ENCODE results near the gene ARMCX6.
"Not testable (repeated sequence)": the region's sequence is repeated elsewhere in the genome, so short reads cannot be mapped to it uniquely, and the experiment has no call there.

ARMCX6 gene

GRCh38 chrX:101657495-101657894, 39.7 kb upstream of the ARMCX6 start:
- H3K4me3 ChIP-seq (ENCODE audit: insufficient read depth, low read length, poor library complexity, severe bottlenecking) = no peak overlapping the region
- H3K79me2 ChIP-seq (ENCODE audit: insufficient read depth, low read length) = no peaks in the 10 kb centered on the region
- H3K36me3 ChIP-seq (ENCODE audit: low read length) = no peaks in the 10 kb centered on the region
- H3K9me3 ChIP-seq (ENCODE audit: insufficient read depth, low read length) = no peaks in the 10 kb centered on the region
- no peaks in the 10 kb centered on the region for H3F3A ChIP-seq (ENCODE audit: insufficient read depth)
- no peak overlapping the region for H2AFZ ChIP-seq (ENCODE audit: low read depth, low read length, severe bottlenecking)
- no peaks in the 10 kb centered on the region for H3K27me3 ChIP-seq (ENCODE audit: low read length)
- H4K20me1 ChIP-seq (ENCODE audit: low read depth, low read length) = no peaks in the 10 kb centered on the region
- H3K27ac ChIP-seq (ENCODE audit: low read depth, low read length) = no peak overlapping the region
- no peak overlapping the region for H3K9ac ChIP-seq (ENCODE audit: low read length)
- TF ChIP-seq EZH2phosphoT487 (conservative IDR thresholded peaks at IDR 0.05; ENCODE audit: low read length) (no peak), CTCF (IDR thresholded peaks at IDR 0.05; ENCODE audit: insufficient read depth, low read length, poor library complexity, severe bottlenecking) (no peak)
- no peak overlapping the region for H3K4me2 ChIP-seq (ENCODE audit: low read depth, low read length, poor library complexity, severe bottlenecking)
- H3K9me2 ChIP-seq (replicated peaks; ENCODE audit: insufficient read depth, low read length) = no peaks in the 10 kb centered on the region

- no peak overlapping the region for H3K27ac ChIP-seq (ENCODE audit: low read depth, low read length)
- no peak overlapping the region for H2AFZ ChIP-seq (ENCODE audit: low read depth, low read length, severe bottlenecking)
Measured at GRCh38 chrX:101656817-101657216, 39.0 kb upstream of the ARMCX6 start.

GRCh38 chrX:101655534-101655933, 37.7 kb upstream of the ARMCX6 start:
- Histone ChIP-seq H4K20me1 (ENCODE audit: low read depth, low read length) (no peaks in the 10 kb centered on the region), H3K9ac (ENCODE audit: low read length) (no peak overlapping the region), H3K79me2 (ENCODE audit: insufficient read depth, low read length) (no peaks in the 10 kb centered on the region), H3K4me2 (ENCODE audit: low read depth, low read length, poor library complexity, severe bottlenecking) (no peak overlapping the region), H3K9me2 (replicated peaks; ENCODE audit: insufficient read depth, low read length) (no peaks in the 10 kb centered on the region), H3K9me3 (ENCODE audit: insufficient read depth, low read length) (no peaks in the 10 kb centered on the region), H3F3A (ENCODE audit: insufficient read depth) (no peaks in the 10 kb centered on the region), H3K27me3 (ENCODE audit: low read length) (no peaks in the 10 kb centered on the region), H3K36me3 (ENCODE audit: low read length) (no peaks in the 10 kb centered on the region), H2AFZ (ENCODE audit: low read depth, low read length, severe bottlenecking) (no peak overlapping the region), H3K4me3 (ENCODE audit: insufficient read depth, low read length, poor library complexity, severe bottlenecking) (no peak overlapping the region), H3K27ac (ENCODE audit: low read depth, low read length) (no peak overlapping the region)
- TF ChIP-seq CTCF (IDR thresholded peaks at IDR 0.05; ENCODE audit: insufficient read depth, low read length, poor library complexity, severe bottlenecking) (no peak), EZH2phosphoT487 (conservative IDR thresholded peaks at IDR 0.05; ENCODE audit: low read length) (no peak)

More at GRCh38 chrX:101656817-101657216, 39.0 kb upstream of the ARMCX6 start:
- Histone ChIP-seq H4K20me1 (ENCODE audit: low read depth, low read length) (no peaks in the 10 kb centered on the region), H3K27me3 (ENCODE audit: low read length) (no peaks in the 10 kb centered on the region), H3K9ac (ENCODE audit: low read length) (no peak overlapping the region), H3K36me3 (ENCODE audit: low read length) (no peaks in the 10 kb centered on the region), H3K4me3 (ENCODE audit: insufficient read depth, low read length, poor library complexity, severe bottlenecking) (no peak overlapping the region), H3F3A (ENCODE audit: insufficient read depth) (no peaks in the 10 kb centered on the region), H3K9me2 (replicated peaks; ENCODE audit: insufficient read depth, low read length) (no peaks in the 10 kb centered on the region), H3K4me2 (ENCODE audit: low read depth, low read length, poor library complexity, severe bottlenecking) (no peak overlapping the region), H3K79me2 (ENCODE audit: insufficient read depth, low read length) (no peaks in the 10 kb centered on the region), H3K9me3 (ENCODE audit: insufficient read depth, low read length) (no peaks in the 10 kb centered on the region)
- TF ChIP-seq CTCF (IDR thresholded peaks at IDR 0.05; ENCODE audit: insufficient read depth, low read length, poor library complexity, severe bottlenecking) = no peak
- no peak for TF ChIP-seq EZH2phosphoT487 (conservative IDR thresholded peaks at IDR 0.05; ENCODE audit: low read length)

- H3K9me2 ChIP-seq (replicated peaks; ENCODE audit: insufficient read depth, low read length); H3K9ac ChIP-seq (ENCODE audit: low read length); H3K4me2 ChIP-seq (ENCODE audit: low read depth, low read length, poor library complexity, severe bottlenecking); H3K36me3 ChIP-seq (ENCODE audit: low read length); H3K27me3 ChIP-seq (ENCODE audit: low read length); H2AFZ ChIP-seq (ENCODE audit: low read depth, low read length, severe bottlenecking); H3K79me2 ChIP-seq (ENCODE audit: insufficient read depth, low read length); H4K20me1 ChIP-seq (ENCODE audit: low read depth, low read length); H3K27ac ChIP-seq (ENCODE audit: low read depth, low read length); H3K9me3 ChIP-seq (ENCODE audit: insufficient read depth, low read length); H3K4me3 ChIP-seq (ENCODE audit: insufficient read depth, low read length, poor library complexity, severe bottlenecking); H3F3A ChIP-seq (ENCODE audit: insufficient read depth): not testable (repeated sequence)
Measured at GRCh38 chrX:101647716-101648115, 29.9 kb upstream of the ARMCX6 start.

All from SU-DHL-6 (cell line).